GM21423 (cell line): ENCODE data around the gene CCNG2.
A peak's percentile ranks its signal among the peaks of the same experiment; 100 is the strongest.
"Not testable (repeated sequence)": the region's sequence is repeated elsewhere in the genome, so short reads cannot be mapped to it uniquely, and the experiment has no call there.

ENCODE experiments used
- ATAC-seq: cut with Tn5 transposase; IDR thresholded peaks from one replicate; pipeline ENCODE4 v1.9.1; 2021; ENCODE audit warnings: mild to moderate bottlenecking, moderate library complexity; ENCODE audit not compliant: unreplicated experiment

Gene CCNG2, protein sequence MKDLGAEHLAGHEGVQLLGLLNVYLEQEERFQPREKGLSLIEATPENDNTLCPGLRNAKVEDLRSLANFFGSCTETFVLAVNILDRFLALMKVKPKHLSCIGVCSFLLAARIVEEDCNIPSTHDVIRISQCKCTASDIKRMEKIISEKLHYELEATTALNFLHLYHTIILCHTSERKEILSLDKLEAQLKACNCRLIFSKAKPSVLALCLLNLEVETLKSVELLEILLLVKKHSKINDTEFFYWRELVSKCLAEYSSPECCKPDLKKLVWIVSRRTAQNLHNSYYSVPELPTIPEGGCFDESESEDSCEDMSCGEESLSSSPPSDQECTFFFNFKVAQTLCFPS

GRCh38 chr4:77156912-77157858, at the start of gene CCNG2:
CCNG2 (plus strand) TSS chr4:77157207; CDS start chr4:77158533, 1,326 bp downstream.
- peak; percentile 19 for ATAC-seq

DNA sequence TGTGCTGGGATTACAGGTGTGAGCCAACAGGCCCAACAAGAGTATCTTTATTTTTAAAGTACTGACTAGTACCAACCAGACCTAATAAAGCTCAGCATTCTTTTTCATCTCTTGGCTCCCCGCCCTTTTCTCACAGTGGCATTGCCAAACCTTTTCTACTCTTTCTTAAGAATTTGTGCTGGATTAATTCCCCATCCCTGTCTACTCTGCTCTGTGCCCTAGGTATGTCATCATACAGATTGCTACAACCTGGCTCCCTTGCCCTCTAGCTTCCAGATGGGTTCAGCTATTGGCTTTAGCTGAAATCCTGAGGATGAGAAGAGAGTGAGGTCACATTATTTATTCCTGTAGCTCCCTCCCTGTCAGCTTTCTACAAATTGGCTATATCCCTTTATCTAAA, 46.3 kb upstream of the CCNG2 start:
- ATAC-seq, result no peak

DNA sequence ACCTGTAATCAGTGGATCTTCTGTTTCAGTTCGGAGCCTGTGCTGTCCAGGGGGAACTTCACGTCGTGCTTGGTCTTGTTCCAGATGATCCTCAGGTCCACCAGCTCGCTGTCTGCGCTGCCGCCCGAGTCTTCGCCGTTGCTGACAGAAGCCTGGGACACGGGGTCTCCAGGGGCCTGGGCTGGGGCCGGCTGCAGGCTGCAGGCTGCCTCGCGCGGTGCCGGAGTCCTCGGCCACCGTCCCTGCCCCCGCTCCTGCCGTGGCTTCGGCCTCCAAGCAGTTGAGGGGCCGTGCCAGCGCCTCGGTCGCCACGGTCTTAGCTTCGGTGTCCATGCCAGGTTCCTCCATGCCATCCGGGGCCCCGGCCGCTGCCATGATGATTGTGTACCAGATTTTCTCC, 43.9 kb upstream of the CCNG2 start:
- no peak for ATAC-seq

DNA sequence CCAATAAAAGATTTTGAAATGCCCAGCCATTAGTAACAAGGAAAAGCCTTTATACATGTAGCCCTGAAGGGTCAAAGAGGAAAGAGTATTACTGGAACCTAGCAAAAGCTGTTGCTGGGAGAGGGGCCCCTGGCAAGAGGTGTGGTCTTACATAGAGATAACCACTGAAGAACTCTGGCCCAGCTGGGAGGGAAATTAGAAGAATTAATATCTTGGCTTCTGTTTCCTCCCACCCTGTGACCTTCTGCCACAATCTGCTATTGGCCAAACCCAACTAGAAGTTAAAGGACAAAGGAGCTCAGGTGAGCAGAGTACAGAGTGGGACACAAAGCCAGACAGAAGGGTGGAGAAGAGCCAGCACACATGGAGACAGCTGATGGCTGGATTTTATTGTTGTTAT, 39.3 kb upstream of the CCNG2 start:
- no peak for ATAC-seq

- no peak for ATAC-seq
Observed at GRCh38 chr4:77120886-77121508, 36.0 kb upstream of the CCNG2 start.

- ATAC-seq, result no peak
Observed at GRCh38 chr4:77121736-77122240, 35.2 kb upstream of the CCNG2 start.

- no peak for ATAC-seq
Observed at GRCh38 chr4:77122656-77123055, 34.4 kb upstream of the CCNG2 start.

DNA sequence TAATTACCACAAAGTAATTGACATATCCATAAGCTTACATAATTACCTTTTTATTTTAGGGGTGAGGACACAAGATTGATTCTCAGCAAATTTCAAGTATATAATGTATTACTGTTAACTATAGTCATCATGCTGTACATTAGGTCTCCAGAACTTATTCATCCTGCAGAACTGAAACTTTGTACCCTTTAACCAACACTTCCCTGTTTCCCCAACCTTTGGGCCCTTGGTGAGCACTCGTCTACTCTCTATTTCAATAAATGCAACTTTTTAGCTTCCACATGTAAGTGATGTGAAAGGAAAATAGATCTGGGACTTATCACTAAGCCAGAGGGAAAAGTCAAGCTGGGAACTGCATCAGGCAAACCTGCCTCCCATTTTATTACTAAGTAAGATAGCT, 33.6 kb upstream of the CCNG2 start:
- ATAC-seq, result no peak

- no peak for ATAC-seq
Observed at GRCh38 chr4:77124576-77124975, 32.4 kb upstream of the CCNG2 start.

- no peak for ATAC-seq
Observed at GRCh38 chr4:77125961-77126360, 31.0 kb upstream of the CCNG2 start.

DNA sequence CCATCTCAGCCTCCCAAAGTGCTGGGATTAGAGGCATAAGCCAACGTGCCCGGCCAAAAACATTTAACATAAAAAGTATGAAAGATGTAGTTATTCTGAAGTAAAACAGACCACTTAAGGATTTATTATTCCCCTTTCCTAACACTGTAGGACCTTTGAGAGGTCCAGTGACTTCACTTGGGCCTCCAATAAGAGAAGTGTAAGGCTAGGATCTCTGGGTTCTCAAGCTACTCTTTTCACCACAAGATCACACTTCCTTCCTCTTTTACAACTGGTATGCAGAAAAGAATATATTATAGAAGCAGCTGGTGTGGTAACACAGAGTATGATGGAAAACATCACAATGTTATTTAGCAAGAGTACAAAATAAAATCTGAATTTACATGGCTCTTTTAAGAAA, 30.2 kb upstream of the CCNG2 start:
- ATAC-seq, result peak; percentile 87

DNA sequence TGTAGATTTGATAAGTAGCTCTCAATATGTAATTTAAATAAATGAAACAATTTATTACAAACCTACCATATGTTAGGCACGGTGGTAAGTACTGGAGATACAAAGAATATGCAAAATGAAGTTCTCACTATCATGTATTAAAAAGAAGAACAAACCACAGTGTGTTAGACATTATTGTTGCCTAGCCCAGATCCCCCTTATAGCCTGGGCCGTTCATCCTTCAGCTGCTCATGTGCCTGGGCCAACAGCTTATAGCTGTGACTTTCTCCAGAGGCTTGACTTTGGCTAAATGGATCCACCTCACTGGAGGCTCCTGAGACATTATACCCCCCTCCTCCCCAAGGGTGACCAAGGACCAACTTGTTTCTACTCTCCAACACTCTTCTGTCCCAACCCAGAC, 29.8 kb upstream of the CCNG2 start:
- peak; percentile 50 for ATAC-seq

GRCh38 chr4:77127837-77128621, 29.0 kb upstream of the CCNG2 start:
- ATAC-seq, result no peak

DNA sequence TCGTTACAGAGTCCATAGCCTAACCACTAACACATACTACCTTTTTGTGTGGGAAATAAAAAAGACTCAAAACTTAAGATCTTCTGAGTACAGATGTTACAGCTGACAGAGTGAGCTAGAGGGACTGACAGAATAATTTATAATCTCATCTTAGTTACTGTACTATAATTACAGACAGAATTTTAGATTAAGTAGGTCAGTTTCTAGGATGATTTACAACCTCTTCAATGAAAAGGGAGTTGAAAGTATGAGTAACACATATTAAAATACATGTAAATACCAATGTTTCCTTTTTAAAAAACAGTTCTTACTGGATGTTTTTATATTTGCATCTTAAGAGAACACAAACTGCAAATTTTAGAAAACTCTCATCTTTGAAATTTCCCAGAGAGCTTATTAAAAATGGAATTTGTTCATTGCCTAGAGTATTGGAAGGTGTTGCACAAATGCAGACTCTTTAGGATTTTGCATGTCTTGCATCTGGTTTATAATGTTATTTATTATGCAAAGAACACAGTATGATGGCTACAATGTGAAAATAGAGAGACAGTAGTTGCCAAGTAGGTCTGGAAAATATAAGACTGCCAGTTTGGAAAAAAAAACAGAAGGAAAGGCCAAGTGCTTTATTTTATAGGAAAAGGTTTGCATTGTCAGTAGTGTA, 24.2 kb upstream of the CCNG2 start:
- no peak for ATAC-seq

DNA sequence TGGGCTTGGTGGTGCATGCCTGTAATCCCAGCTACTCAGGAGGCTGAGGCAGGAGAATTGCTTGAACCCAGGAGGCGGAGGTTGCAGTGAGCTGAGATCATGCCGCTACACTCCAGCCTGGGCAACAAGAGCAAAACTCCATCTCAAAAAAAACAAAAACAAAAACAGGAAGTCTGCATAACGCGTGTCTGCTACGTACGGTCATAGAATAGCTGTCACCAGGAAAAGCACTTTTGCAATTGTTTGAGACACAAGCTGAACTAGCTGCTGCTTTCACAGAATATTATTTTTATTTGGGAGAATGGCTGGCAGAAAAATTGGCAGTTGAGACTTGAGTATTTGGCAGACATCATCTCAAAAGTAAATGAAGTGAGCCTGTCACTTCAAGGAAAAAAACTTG, 19.6 kb upstream of the CCNG2 start:
- ATAC-seq, result not testable (repeated sequence)

GRCh38 chr4:77141964-77142645, 14.9 kb upstream of the CCNG2 start:
- no peak for ATAC-seq

DNA sequence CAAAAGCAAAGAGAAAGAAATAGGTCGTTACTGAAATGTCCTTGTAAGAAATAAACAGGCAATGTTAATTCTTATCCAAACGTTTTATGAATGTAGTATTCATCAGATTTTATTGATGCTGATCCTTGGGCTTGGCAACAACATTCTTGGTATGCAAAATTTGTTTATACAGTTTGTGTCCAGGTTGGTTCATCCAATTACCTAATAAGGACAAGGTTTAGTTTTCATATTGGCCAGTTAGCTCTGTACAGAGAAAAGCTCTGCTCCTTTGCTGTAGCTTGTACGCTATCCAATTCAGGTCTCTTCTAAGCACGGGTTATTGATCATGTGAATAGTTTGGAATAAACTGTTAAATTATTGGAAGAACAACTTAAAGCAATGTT, 14.4 kb upstream of the CCNG2 start:
- no peak for ATAC-seq

DNA sequence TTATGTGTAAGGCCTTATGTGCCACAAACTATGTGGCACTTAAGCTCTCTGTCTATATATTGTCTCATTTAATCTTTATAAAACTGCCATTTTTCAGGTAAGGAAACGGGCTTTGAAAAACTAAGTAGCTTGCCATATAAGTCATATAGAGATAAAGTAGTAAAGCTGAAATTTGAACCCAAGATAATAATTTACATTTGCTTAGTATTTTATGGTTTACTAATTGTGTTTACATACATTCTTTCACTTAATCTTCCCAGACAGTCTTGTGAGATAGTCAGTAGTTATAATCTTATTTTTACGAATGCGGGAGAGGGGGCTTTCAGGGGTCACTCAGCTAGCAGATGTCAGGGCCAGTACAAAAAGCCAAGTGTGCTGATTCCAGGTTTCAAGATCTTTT, 13.9 kb upstream of the CCNG2 start:
- no peak for ATAC-seq

- no peak for ATAC-seq
Observed at GRCh38 chr4:77145842-77146185, 11.2 kb upstream of the CCNG2 start.
